ENCODE measurements around the gene FNDC7. TPM values are rescaled to one million over a fixed set of nuclear protein-coding genes. Genes with fewer than 3 reads are reported as not detected.

Gene FNDC7
- total RNA-seq, 1 donor from 2014 or later: not detected

DNA sequence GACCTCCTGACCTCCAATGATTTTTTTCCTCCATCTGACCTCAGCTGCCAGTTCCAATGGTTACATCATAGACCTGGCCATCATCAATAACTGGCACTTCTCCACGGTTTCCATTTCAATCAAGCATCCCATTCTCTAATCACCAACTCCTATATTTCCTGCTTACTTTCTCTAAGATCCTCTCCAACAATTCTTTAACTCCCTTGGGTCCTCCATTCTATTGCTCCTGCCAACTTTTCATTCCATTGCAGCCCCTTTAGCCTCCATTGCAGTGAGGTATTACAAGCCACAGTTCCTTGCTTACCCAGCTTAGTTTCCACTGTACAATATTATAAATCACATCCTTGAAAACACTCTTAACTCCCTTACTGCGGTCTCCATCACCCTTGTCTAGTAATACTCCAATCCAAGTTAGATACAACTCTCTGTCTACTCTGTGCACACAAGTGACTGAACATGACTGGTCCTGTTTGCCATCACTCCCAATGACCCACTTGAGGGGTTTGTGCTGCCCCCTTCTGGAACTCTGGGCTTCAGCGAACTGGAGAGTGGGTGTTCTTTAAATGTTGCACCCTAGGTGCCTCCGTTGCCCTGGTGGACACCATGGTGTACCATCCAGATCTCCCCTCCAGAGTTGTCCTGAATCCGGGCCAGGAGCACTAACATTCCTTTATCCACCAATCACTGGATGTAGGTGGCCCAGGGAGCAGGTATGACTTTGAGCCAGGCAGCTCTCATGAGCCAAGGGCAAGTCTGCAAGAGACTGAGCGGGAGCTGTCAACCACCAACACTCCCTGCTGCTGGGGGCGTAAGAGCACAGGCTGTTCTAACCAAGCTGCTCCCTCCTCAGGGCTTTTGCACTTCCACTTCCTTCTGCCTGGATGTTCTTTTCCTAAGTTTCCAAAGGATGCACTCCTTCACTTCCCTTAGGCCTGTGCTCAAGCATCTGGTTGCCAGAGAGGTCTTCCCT lies 3.7 kb upstream of the FNDC7 start:
- Histone ChIP-seq H3K4me3 (no peak overlapping the region), H3K27me3 (ENCODE audit: low read depth) (no peaks in the 10 kb centered on the region), H3K9me3 (no peaks in the 10 kb centered on the region), H3K36me3 (no peaks in the 10 kb centered on the region), H3K4me1 (peaks cover 9% of the 10 kb centered on the region), H3K27ac (no peak overlapping the region)
- ATAC-seq: peak; percentile 53 to 68
- DNase-seq: peak; percentile 52
- peak; percentile 38 for TF ChIP-seq CTCF (IDR thresholded peaks at IDR 0.05)
- intact Hi-C loops (cut with DNase I): no loop called here

DNA sequence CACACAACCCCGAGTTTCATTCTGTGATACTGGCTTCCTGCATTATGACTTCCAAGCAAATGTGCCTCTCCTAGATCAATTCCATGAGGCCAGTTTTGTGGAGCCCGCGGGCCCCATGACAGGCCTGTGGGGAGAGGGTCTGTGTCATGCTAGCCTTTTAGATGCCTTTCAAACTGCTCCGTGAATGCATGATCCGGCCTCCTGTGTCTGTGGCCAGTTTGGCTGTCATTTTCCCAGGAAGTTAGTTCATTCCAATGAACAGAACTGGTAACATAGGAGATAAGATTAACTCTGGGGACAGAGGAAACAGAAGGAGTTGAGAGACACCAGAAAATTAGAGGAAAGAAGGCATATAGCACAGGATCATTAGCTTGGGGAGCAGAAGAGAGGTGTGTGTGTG lies 3.2 kb downstream of the FNDC7 start:
- intact Hi-C loops (cut with DNase I): no loop called here
- Histone ChIP-seq H3K4me1 (no peaks in the 10 kb centered on the region), H3K4me3 (no peak overlapping the region), H3K36me3 (no peaks in the 10 kb centered on the region), H3K9me3 (no peaks in the 10 kb centered on the region), H3K27ac (no peak overlapping the region), H3K27me3 (ENCODE audit: low read depth) (peaks cover 3% of the 10 kb centered on the region)
- no peak for ATAC-seq
- TF ChIP-seq CTCF (IDR thresholded peaks at IDR 0.05): no peak
- DNase-seq: no peak

- ATAC-seq: no peak
- DNase-seq: no peak
- Histone ChIP-seq H3K36me3 (no peaks in the 10 kb centered on the region), H3K27me3 (ENCODE audit: low read depth) (peaks cover 3% of the 10 kb centered on the region), H3K4me3 (no peak overlapping the region), H3K4me1 (no peaks in the 10 kb centered on the region), H3K27ac (no peak overlapping the region), H3K9me3 (no peaks in the 10 kb centered on the region)
- no peak for TF ChIP-seq CTCF (IDR thresholded peaks at IDR 0.05)
- intact Hi-C loops (cut with DNase I): no loop called here
Measured at GRCh38 chr1:108716437-108717230, 3.9 kb downstream of the FNDC7 start.

DNA sequence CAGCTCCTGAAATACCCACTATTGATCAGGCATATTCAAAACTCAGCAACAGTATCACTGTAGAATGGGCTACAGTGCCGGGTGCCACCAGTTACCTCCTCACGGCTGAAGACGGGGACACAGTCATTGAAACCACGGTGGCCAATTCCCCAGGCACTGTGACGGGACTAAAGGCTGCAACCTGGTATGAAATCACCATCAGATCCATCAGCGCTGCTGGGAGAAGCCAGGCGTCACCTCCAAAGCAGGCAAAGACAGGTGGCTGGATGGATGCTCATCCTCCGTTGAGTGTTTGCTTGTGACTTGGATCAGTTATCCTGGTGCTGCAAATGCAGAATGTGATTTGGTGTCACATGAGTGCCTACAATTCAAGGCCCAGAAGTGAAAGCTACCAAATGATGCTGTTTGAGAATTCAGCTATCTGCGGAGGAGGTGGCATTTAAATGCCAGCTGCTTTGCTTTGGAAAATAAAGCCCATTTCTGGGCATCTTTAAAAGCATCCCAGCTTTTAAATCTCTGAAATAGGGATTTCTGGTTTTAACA lies 5.1 kb downstream of the FNDC7 start:
- H3K4me3 ChIP-seq: no peak overlapping the region
- intact Hi-C loops (cut with DNase I): no loop called here
- no peak for DNase-seq
- no peaks in the 10 kb centered on the region for H3K36me3 ChIP-seq
- no peaks in the 10 kb centered on the region for H3K9me3 ChIP-seq
- H3K4me1 ChIP-seq: no peaks in the 10 kb centered on the region
- no peak for TF ChIP-seq CTCF (IDR thresholded peaks at IDR 0.05)
- peaks cover 3% of the 10 kb centered on the region for H3K27me3 ChIP-seq (ENCODE audit: low read depth)
- no peak for ATAC-seq
- H3K27ac ChIP-seq: no peak overlapping the region

DNA sequence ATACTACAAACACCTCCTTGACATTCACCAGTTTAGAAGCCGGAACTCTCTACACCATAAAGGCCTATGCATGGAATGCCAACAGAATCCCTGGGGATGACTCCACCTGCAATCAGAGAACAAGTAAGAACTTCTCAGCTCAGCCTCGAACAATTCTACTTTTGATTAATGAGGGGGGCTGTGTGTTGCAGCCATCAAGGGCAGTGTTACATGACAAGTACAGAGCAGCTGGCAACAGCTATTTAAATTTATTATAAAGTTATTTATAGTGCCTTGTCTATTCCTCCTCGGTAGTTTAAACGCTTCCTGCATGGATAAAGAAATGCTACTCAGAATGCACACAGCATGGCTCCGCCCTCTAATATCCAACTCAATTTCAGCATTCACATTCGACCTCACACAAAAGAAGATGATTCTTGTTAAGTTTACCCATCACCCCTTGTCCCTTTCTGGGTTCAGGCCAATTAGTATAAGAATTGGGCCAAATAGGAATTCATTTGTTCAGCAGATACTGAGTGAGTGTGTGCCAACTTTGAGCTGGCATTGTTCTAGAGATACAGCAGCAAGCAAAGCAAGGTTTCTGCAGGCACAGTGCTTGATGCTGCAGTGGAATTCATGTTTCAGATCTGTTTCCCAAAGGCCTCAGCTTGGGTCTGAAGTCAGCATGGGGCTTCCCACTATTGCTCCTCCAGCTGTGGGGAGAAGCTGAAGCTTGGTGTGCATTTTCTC lies 6.4 kb downstream of the FNDC7 start:
- no peaks in the 10 kb centered on the region for H3K4me1 ChIP-seq
- TF ChIP-seq CTCF (IDR thresholded peaks at IDR 0.05): no peak
- no peak overlapping the region for H3K4me3 ChIP-seq
- H3K9me3 ChIP-seq: no peaks in the 10 kb centered on the region
- ATAC-seq (no peak), DNase-seq (no peak)
- H3K27ac ChIP-seq: no peak overlapping the region
- intact Hi-C loops (cut with DNase I): no loop called here
- H3K36me3 ChIP-seq: no peaks in the 10 kb centered on the region
- H3K27me3 ChIP-seq (ENCODE audit: low read depth): peaks cover 3% of the 10 kb centered on the region

Measured in lower lobe of right lung (tissue), 2 donors.